GM12892 (cell line): Measurements from ENCODE around the gene HCN2.
A peak's percentile ranks its signal among the peaks of the same experiment; 100 is the strongest.

Experiments
- DNase-seq: peaks from one replicate; pipeline ENCODE4 v3.0.0; 2011; ENCODE audit not compliant: insufficient read length
- FAIRE-seq: peaks from 2 replicates; lab custom pipeline; 2011; peaks lifted over from hg19 to GRCh38; lab: Jason Lieb, UNC
- POLR2A ChIP-seq: IDR thresholded peaks from 2 replicates; pipeline ENCODE4 v1.6.1; 2011; ENCODE audit warnings: low read depth, low read length, control low read depth
- POLR2AphosphoS5 ChIP-seq: IDR thresholded peaks from 2 replicates; pipeline ENCODE4 v1.6.1; 2011; ENCODE audit warnings: low read depth, low read length, control low read depth
- TAF1 ChIP-seq: IDR thresholded peaks from 2 replicates; pipeline ENCODE4 v1.6.1; 2011; ENCODE audit warnings: low read depth, mild to moderate bottlenecking, control low read depth, low read length, borderline replicate concordance

Gene HCN2

DNA sequence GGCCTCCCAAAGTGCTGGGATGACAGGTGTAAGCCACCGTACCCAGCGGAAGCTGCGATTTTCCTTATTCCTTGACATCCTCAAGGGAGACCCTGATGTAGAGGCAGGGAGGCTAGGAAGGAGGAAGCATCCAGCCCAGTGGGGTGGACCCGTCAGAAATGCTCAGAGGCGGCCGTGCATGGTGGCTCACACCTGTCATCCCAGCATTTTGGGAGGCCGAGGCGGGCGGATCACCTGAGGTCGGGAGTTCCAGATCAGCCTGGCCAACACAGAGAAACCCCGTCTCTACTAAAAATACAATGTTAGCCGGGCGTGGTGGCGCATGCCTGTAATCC lies 34.2 kb upstream of the HCN2 start:
- TF ChIP-seq POLR2A (no peak), POLR2AphosphoS5 (no peak), TAF1 (no peak)
- no peak for FAIRE-seq
- no peak for DNase-seq

GRCh38 chr19:556611-557382 lies 32.9 kb upstream of the HCN2 start:
- no peak for DNase-seq
- TF ChIP-seq TAF1 (no peak), POLR2AphosphoS5 (no peak), POLR2A (no peak)
- FAIRE-seq: no peak

DNA sequence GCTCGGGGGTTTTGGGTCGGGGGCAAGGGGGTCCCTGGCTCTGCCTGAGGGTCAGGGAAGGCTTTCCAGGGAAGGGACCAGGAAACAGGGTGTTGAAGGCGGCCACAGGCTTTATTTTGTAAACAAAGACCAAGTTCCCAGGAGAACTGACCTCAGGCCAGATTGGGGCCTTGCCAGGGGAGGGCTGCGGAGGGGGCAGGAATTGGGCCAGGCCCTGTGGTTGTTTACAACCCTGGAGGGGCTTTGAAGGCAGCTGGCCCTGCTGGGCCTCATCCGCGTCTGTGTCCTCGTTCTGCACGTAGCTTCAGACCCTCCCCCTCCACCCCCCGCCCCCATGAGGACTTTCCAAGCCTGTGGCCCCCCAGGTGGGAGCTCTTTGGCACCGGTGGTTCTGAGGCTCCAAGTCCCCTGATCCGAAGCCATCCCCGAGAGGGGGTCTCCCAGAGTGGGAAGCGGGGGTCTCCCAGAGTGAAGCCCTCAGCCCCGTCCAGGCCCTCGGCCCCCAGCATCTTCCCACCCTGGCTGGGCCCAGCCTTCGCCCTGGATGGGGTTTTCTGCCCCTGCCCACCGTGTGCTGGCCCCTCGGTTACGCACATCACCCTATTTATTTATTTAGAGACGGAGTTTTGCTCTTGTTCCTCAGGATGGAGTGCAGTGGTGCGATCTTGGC lies 30.8 kb upstream of the HCN2 start:
- FAIRE-seq: no peak
- DNase-seq: no peak
- TF ChIP-seq POLR2AphosphoS5 (no peak), TAF1 (no peak), POLR2A (no peak)

DNA sequence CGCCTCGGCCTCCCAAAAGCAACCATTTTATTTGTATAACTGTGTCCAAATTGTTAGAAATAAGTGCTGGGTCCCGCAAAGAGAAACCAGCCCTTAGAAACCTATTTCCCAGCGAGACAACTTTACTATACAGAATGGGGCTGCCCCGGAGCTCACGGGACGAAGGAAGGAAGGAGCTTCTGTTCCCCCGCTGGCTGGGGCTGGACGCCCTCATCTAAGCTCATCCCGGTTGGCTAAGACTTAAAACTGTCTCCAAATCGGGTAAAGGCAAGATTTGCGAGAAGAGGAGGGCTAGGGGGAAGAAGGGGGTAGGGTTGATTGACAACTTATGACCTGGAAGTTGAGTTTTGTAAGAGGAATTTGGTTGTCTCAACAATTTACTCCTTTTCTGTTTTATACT lies 29.6 kb upstream of the HCN2 start:
- FAIRE-seq (no peak), DNase-seq (no peak)
- TF ChIP-seq TAF1 (no peak), POLR2A (no peak), POLR2AphosphoS5 (no peak)

- TF ChIP-seq POLR2A (no peak), TAF1 (no peak), POLR2AphosphoS5 (no peak)
- DNase-seq (no peak), FAIRE-seq (no peak)
Observed at GRCh38 chr19:566403-566802, 23.3 kb upstream of the HCN2 start.

- TF ChIP-seq POLR2AphosphoS5 (no peak), POLR2A (no peak), TAF1 (no peak)
- no peak for DNase-seq
- no peak for FAIRE-seq
Observed at GRCh38 chr19:566844-567243, 22.8 kb upstream of the HCN2 start.

DNA sequence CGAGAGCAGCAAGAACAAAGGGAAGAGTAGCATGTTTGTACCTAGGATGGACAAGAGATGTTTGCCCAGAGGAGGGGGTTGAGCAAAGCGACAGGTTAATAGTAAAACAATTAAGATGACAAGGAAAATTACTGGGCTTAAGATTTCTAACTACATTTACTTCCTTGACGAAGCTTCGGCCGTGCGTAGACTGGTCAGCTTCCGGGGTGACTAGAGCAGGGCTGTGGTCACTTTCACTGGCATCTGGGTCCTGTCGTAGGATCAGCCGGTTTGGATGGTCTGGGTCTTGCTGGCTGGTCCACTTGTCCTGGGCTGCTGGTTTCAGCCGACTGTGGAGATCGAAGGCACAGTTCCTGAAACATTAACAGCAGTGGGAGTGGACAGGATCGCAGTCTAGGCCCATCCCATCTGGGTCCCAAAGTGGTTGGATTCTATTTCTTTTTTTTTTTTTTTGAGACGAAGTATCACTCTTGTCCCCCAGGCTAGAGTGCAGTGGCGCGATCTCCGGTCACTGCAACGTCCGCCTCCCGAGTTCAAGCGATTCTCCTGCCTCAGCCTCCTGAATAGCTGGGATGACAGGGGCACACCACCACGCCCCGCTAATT lies 22.3 kb upstream of the HCN2 start:
- no peak for FAIRE-seq
- no peak for DNase-seq
- no peak for TF ChIP-seq TAF1
- no peak for TF ChIP-seq POLR2A
- no peak for TF ChIP-seq POLR2AphosphoS5

DNA sequence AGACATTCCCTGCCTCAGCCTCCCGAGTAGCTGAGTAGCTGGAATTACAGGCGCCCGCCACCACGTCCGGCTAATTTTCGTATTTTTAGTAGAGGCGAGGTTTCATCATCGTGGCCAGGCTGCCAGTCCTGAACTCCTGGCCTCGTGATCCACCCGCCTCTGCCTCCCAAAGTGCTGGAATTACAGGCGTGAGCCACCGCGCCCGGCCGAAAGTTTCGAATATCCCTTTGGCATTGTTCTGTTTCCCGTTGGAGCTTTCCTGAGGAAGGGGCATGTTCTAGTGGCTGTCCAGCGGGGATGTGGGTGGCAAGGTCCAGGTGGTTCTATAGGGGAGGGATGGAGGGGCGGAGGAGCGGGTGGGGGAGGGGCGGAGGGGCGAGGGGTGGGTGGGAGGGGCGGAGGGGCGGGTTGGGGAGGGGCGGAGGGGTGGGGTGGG lies 19.4 kb upstream of the HCN2 start:
- DNase-seq (no peak), FAIRE-seq (no peak)
- TF ChIP-seq POLR2AphosphoS5 (no peak), POLR2A (no peak), TAF1 (no peak)

DNA sequence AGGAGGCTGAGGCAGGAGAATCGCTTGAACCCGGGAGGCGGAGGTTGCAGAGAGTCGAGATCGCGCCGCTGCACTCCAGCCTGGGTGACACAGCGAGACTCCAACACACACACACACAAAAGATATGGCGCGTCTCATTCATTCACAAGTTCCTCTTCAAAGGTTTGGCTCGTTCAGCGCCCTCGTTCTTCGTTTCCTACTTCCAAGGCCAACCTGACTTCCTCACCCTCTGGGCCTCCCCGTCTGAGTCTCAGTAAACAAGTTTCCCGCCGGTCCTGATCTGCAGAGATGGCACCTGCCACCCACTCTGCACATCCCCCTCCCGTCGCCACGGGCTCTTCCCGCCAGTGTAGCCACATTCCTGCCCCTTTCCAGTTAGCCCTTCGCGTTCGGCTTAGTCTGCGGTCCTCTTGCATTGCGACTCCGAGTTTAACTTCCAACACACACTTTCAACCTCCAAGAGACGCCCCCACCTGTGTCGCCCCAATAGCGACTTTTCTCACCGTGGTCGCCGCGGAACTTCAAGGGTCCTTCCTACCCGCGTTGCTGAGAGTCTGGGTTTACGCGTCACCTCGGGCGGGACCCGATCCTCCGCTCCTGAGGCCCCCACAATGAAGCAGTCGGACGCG lies 18.6 kb upstream of the HCN2 start:
- FAIRE-seq (peak; percentile 24), DNase-seq (no peak)
- no peak for TF ChIP-seq POLR2AphosphoS5
- no peak; the same call in 1 of the 2 replicates for TF ChIP-seq POLR2A
- TF ChIP-seq TAF1: no peak

- no peak for FAIRE-seq
- no peak for DNase-seq
- no peak for TF ChIP-seq POLR2AphosphoS5
- no peak for TF ChIP-seq POLR2A
- no peak for TF ChIP-seq TAF1
Observed at GRCh38 chr19:571566-571974, 18.1 kb upstream of the HCN2 start.

DNA sequence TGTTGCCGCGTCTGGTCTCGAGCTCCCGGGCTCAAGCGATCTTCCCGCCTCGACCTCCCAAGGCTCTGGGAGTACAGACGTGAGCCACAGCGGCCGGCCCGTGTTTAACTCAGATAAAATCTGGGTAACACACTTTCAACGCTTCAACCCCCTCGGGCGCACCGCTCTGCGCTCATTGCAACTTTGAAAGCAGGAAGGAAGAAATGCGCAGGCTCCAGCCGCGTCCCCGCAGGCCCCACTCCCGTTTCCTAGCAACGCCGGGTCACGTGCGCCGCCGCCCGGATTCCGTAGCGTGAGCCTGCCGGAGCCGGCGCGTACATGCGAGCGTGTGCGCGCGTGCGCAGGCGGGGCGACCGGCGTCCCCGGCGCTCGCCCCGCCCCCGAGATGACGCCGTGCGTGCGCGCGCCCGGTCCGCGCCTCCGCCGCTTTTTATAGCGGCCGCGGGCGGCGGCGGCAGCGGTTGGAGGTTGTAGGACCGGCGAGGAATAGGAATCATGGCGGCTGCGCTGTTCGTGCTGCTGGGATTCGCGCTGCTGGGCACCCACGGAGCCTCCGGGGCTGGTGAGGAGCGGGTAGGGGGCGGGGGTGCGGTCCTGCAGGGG lies 17.4 kb upstream of the HCN2 start, which contains the start of gene BSG:
BSG (plus strand) TSS at position 457 of the 603 bp plus-strand sequence; CDS start at position 496, 39 bp downstream.
- peak; percentile 98 for FAIRE-seq
- peak; percentile 98 for DNase-seq
- TF ChIP-seq POLR2AphosphoS5: peak; percentile 98
- peak; percentile 90 for TF ChIP-seq TAF1
- TF ChIP-seq POLR2A: peak; percentile 99
